Progenitor cell of endocrine pancreas (in vitro differentiated cells): ENCODE data around the gene HDAC6. TPM values are rescaled to one million over a fixed set of nuclear protein-coding genes. Genes with fewer than 3 reads are reported as not detected.

Experiments used
- DNase-seq: peaks from one replicate; pipeline ENCODE4 v3.0.0; 2021; ENCODE audit warnings: low spot score; ENCODE audit not compliant: unreplicated experiment
- H3K27ac Mint-ChIP-seq: 2 replicates; pipeline ENCODE4 v1.8.0; 2021; ENCODE audit warnings: mild to moderate bottlenecking, moderate library complexity, mixed read lengths
- H3K27me3 Mint-ChIP-seq: 2 replicates; pipeline ENCODE4 v1.8.0; 2021; ENCODE audit warnings: mixed read lengths
- H3K36me3 Mint-ChIP-seq: 2 replicates; pipeline ENCODE4 v1.8.0; 2022; ENCODE audit warnings: mixed read lengths; ENCODE audit not compliant: insufficient read depth
- H3K4me1 Mint-ChIP-seq: 2 replicates; pipeline ENCODE4 v1.8.0; 2021; ENCODE audit warnings: low read depth, mixed read lengths
- H3K4me3 Mint-ChIP-seq: 2 replicates; pipeline ENCODE4 v1.8.0; 2021; ENCODE audit warnings: low read depth, mild to moderate bottlenecking, moderate library complexity, mixed read lengths
- H3K9me3 Mint-ChIP-seq: 2 replicates; pipeline ENCODE4 v1.8.0; 2021; ENCODE audit warnings: low read depth, mixed read lengths
- CTCF ChIP-seq: fragments of 200-600 bp; sonication (generic); IDR thresholded peaks from one replicate; pipeline ENCODE4 v1.5.0; 2021; ENCODE audit warnings: antibody characterized with exemption, mild to moderate bottlenecking; ENCODE audit not compliant: unreplicated experiment
- total RNA-seq: library from RNA; stranded (reverse); gene quantifications from 2 replicates; pipeline ENCODE4 v1.2.1, GENCODE V29; 2021

The HDAC6 gene
- total RNA-seq, 1 donor from 2014 or later = 261 TPM

DNA sequence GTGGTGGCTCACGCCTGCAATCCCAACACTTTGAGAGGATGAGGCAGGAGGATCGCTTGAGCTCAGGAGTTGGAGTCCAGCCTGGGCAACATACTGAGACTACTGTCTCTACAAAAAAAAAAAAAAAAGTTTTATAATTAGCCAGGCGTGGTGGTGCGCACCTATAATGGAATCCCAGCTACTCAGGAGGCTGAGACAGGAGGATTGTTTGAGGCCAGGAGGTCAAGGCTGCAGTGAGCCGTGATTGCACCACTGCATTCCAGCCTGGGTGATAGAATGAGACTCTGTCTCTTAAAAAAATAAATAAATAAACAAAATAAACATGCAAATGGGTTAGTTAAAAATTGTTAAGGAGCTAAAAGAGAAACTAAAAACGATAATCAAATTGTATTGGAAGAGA is 32.6 kb upstream of the HDAC6 start:
- H3K36me3 Mint-ChIP-seq = no peaks in the 10 kb centered on the region
- no peak for TF ChIP-seq CTCF
- H3K9me3 Mint-ChIP-seq = peaks cover 8% of the 10 kb centered on the region
- H3K27ac Mint-ChIP-seq = no peak overlapping the region
- no peaks in the 10 kb centered on the region for H3K4me1 Mint-ChIP-seq
- H3K4me3 Mint-ChIP-seq = no peak overlapping the region
- no peak for DNase-seq
- no peaks in the 10 kb centered on the region for H3K27me3 Mint-ChIP-seq

DNA sequence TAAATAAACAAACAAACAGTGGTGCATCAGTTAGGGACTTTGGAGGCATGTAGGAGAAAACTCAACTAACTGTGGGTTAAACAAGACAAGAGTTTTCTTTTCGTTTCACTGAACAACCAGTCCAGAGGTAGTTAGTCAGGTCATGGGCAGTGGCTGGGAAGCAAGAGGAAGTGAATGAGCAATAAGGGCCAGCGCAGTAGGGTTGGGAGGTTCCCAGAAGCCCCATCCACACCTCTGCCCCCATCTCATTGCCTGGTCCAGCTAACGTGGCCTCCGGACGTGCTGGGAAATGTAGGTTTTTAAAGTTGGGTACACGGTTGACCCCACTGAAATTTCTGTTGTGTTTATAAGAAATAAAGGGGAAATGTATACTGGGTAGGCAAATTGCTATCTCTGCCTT is 31.6 kb upstream of the HDAC6 start:
- H3K4me3 Mint-ChIP-seq = no peak overlapping the region
- no peaks in the 10 kb centered on the region for H3K4me1 Mint-ChIP-seq
- H3K27me3 Mint-ChIP-seq = peaks cover 2% of the 10 kb centered on the region
- TF ChIP-seq CTCF = no peak
- no peak overlapping the region for H3K27ac Mint-ChIP-seq
- H3K9me3 Mint-ChIP-seq = peaks cover 11% of the 10 kb centered on the region
- no peak for DNase-seq
- no peaks in the 10 kb centered on the region for H3K36me3 Mint-ChIP-seq

GRCh38 chrX:48772602-48773001 is 29.3 kb upstream of the HDAC6 start:
- H3K9me3 Mint-ChIP-seq = peaks cover 11% of the 10 kb centered on the region
- no peak overlapping the region for H3K27ac Mint-ChIP-seq
- TF ChIP-seq CTCF = no peak
- no peak overlapping the region for H3K4me3 Mint-ChIP-seq
- peaks cover 14% of the 10 kb centered on the region for H3K27me3 Mint-ChIP-seq
- H3K4me1 Mint-ChIP-seq = no peaks in the 10 kb centered on the region
- no peaks in the 10 kb centered on the region for H3K36me3 Mint-ChIP-seq
- no peak for DNase-seq

DNA sequence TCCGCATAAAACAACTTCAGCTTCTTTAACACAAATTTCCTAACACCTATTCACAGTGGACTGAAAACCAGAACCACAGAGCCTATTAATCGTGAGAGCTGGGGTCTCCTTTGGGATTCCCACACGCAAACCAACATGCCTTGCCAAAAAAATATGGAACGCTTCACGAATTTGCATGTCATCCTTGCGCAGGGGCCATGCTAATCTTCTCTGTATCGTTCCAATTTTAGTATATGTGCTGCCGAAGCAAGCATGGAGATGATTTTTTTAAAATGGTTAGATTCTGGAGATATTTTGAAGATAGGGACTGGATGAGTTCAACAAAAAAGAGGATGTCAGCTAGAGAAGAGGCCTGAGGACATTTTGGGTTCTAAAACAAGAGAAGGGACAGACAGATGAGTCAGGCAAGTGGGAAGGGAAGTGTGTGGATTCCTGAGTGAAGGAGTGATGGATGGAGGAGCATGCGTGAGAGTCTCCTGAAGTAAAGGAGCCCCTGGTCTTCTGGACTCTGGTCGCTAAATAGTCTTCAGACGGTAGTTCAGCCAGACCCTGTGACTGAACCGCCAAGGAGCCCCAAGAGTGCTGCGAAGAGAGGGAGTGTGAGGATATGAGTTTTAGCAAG is 24.9 kb upstream of the HDAC6 start:
- H3K9me3 Mint-ChIP-seq = peaks cover 5% of the 10 kb centered on the region
- no peak for TF ChIP-seq CTCF
- peaks cover 20% of the 10 kb centered on the region for H3K27me3 Mint-ChIP-seq
- DNase-seq = no peak
- H3K4me1 Mint-ChIP-seq = no peaks in the 10 kb centered on the region
- no peak overlapping the region for H3K4me3 Mint-ChIP-seq
- H3K36me3 Mint-ChIP-seq = no peaks in the 10 kb centered on the region
- H3K27ac Mint-ChIP-seq = no peak overlapping the region

- Mint-ChIP-seq H3K4me3 (no peak overlapping the region), H3K9me3 (peaks cover 7% of the 10 kb centered on the region), H3K27me3 (peaks cover 20% of the 10 kb centered on the region), H3K4me1 (no peaks in the 10 kb centered on the region), H3K36me3 (no peaks in the 10 kb centered on the region), H3K27ac (no peak overlapping the region)
- DNase-seq = no peak
- no peak for TF ChIP-seq CTCF
Observed at GRCh38 chrX:48779399-48779798, 22.5 kb upstream of the HDAC6 start.
